ENCODE results near the gene XRN1. TPM values are rescaled to one million over a fixed set of nuclear protein-coding genes. Genes with fewer than 3 reads are reported as not detected.
"Not testable (repeated sequence)": the region's sequence is repeated elsewhere in the genome, so short reads cannot be mapped to it uniquely, and the experiment has no call there.

XRN1 gene, protein sequence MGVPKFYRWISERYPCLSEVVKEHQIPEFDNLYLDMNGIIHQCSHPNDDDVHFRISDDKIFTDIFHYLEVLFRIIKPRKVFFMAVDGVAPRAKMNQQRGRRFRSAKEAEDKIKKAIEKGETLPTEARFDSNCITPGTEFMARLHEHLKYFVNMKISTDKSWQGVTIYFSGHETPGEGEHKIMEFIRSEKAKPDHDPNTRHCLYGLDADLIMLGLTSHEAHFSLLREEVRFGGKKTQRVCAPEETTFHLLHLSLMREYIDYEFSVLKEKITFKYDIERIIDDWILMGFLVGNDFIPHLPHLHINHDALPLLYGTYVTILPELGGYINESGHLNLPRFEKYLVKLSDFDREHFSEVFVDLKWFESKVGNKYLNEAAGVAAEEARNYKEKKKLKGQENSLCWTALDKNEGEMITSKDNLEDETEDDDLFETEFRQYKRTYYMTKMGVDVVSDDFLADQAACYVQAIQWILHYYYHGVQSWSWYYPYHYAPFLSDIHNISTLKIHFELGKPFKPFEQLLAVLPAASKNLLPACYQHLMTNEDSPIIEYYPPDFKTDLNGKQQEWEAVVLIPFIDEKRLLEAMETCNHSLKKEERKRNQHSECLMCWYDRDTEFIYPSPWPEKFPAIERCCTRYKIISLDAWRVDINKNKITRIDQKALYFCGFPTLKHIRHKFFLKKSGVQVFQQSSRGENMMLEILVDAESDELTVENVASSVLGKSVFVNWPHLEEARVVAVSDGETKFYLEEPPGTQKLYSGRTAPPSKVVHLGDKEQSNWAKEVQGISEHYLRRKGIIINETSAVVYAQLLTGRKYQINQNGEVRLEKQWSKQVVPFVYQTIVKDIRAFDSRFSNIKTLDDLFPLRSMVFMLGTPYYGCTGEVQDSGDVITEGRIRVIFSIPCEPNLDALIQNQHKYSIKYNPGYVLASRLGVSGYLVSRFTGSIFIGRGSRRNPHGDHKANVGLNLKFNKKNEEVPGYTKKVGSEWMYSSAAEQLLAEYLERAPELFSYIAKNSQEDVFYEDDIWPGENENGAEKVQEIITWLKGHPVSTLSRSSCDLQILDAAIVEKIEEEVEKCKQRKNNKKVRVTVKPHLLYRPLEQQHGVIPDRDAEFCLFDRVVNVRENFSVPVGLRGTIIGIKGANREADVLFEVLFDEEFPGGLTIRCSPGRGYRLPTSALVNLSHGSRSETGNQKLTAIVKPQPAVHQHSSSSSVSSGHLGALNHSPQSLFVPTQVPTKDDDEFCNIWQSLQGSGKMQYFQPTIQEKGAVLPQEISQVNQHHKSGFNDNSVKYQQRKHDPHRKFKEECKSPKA (N-terminal part only)
- polyA plus RNA-seq (ENCODE audit: insufficient read length), result 35.7 TPM
- long read RNA-seq, donor 1, partial matches to known transcripts, result 0 of 1 reads
- long read RNA-seq, donor 1, other reads (novel, unspliced or antisense), result 0 of 1 reads
- long read RNA-seq, donor 2, partial matches to known transcripts, result 0 of 1 reads
- long read RNA-seq, donor 2, other reads (novel, unspliced or antisense), result 0 of 1 reads
- long read RNA-seq, donor 3, partial matches to known transcripts, result 7 of 7 reads
- long read RNA-seq, donor 3, other reads (novel, unspliced or antisense), result 0 of 7 reads
- long read RNA-seq, donor 4, result 0 reads
- long read RNA-seq, donor 5, partial matches to known transcripts, result 0 of 1 reads
- long read RNA-seq, donor 5, other reads (novel, unspliced or antisense), result 0 of 1 reads
- long read RNA-seq, donor 6, partial matches to known transcripts, result 0 of 1 reads
- long read RNA-seq, donor 6, other reads (novel, unspliced or antisense), result 0 of 1 reads
- long read RNA-seq, donor 7, partial matches to known transcripts, result 6 of 6 reads
- long read RNA-seq, donor 7, other reads (novel, unspliced or antisense), result 0 of 6 reads
- long read RNA-seq, donor 8, result 0 reads

DNA sequence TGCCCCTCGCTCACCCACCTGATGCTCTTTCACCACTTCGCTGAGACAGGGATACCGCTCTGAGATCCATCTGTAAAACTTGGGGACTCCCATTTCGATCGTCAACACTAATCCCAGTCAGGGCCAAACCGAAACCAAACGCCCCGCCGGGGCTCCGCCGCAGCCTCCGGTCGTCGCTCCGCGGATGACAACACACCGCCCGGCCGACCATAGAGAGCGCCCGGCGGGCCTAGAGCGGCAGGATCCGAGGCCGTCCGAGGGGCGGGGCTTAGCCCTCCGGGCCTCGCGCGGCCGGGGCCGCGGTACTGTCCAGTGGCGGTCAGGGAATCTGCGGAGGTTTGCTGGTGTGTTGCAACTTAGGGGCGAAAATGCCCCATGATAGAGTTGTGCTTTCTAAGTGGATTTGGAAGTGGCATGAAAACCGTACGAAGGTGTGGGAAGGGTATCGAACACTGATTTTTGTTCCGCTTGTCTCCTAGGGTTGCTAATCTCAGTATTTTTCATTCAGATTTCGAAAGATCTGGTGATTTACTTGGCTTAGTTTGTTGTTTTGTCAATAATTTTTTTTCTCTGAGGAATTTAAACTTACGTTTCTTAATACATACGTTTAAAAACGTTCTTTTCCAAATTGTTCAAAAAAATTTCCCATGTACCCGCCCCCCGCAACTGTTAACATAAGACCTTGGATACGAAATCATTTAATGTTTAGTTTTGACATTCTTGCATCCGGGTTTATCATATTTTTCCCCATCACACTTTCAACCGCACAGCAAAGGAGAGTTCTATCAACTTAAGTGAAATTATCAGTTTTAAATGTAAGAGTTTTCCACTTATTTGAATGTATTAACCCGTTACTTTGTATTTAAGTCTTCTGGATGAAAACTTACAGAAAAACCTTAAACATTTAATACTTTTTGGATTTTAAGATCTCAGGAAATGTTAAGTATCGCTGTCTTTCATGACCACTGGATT is at the start of gene XRN1:
Gene XRN1 (minus strand): TSS at position 186 of the 972 bp plus-strand sequence. CDS start 93 bp downstream, at position 93.
- peak; percentile 94 for DNase-seq

DNA sequence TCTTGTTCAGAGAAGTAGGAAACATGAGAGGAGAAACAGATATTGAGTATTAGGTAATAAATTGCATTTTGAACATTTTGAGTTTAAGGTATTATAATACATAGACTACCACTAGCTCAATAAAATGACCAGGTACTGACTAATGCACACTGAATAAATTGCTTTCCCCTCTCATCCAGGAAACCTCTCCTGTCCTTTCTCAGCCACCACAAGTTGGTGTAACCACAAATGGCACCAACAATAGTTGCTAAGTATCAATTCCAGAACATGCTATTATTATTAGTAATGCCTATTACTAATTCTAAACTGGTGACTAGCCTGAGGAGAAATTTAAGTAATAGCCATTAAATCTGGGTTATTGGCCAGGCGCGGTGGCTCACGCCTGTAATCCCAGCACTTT is 47.3 kb upstream of the XRN1 start:
- no peak for DNase-seq

DNA sequence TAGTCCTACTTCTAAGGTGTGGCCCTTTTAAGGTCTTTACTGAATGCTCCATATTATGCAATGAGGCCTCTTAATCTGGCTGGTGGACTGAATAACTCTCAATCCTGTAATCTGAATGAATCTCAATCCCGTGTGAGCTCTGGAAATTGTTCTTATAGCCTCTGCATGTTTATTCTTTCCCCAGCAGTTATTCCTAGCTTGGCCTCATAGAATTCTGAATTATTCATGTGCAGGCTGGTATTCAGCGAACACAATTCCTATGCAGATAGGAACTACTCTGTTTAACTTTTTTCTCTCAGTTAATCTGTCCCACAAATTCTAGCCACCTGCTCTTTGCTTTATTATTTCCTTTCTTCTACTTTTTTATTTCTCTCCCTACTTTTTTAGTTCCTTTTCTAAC is 44.3 kb upstream of the XRN1 start:
- DNase-seq, result no peak

DNA sequence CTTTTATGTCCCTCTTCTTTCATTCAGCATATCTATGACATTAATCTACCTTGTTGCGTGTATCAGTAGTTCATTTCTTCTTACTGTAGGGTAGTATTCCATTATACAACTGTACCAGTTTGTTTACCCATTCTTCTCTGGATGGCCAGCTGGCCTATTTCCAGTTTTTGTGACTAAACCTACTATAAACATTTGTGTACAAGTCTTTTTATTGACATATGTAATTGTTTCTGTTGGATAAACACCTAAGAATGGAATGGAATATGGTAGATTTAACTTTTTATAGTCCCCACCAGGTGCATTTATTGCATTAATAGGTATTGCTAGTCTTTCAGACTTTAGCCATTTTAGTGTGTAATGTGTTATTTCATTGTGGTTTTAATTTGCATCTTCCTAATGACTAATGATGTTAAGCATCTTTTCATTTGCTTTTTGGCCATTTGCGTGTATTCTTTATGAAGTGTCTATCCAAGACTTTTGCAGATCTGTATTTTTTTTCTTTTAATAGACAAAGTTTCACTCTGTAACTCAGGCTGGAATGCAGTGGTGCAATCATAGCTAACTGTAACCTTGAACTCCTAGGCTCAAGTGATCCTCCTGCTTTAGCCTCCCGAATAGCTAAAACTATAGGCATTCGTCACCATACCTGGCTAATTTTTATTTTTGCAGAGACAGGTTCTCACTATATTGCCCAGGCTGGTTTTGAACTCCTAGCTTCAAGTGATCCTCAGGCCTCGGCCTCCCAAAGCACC is 41.9 kb upstream of the XRN1 start:
- DNase-seq, result no peak

DNA sequence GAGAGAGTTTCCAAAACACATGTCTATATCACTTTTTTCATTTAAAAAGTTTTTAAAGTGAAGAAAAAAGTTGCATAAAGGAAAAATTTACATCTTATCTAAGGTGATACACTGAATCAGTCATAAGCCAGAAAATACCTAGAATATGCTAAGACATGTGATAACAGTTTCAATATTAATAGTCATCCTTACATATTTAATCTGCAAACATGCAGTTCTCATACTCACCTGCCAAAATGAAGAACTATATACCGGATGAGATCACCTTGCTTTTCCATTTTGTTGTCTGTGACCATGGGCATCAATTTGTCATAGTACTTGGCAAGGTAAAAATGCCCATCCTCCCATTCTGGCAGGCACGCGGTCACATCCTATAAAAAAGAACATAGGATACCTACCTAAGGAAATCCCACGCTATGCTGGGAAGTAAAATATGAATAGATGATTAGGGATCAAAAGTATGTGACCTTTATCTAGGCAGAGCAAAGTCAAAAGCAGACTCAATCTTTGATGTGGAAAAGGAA is 37.1 kb upstream of the XRN1 start:
- DNase-seq, result no peak

- no peak for DNase-seq
These were observed 33.4 kb upstream of the XRN1 start for GRCh38 chr3:142481196-142481595.

GRCh38 chr3:142470826-142471225 is 23.0 kb upstream of the XRN1 start:
- DNase-seq, result no peak

DNA sequence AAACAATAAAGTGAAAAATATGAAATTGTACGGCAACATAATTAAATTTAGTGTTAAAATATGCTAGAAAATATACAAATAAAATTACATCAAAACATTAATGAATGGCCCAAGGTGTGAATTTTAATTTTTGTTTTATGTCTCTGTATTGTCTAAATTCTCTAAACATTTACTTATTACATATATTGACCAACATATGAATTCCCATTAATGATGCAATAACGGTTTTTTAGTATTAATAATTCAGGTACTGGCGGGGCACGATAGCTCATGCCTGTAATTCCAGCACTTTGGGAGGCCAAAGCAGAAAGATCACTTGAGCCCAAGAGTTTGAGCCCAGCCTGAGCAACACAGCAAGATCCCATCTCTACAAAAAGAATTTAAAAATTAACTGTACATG is 20.6 kb upstream of the XRN1 start:
- DNase-seq, result no peak

DNA sequence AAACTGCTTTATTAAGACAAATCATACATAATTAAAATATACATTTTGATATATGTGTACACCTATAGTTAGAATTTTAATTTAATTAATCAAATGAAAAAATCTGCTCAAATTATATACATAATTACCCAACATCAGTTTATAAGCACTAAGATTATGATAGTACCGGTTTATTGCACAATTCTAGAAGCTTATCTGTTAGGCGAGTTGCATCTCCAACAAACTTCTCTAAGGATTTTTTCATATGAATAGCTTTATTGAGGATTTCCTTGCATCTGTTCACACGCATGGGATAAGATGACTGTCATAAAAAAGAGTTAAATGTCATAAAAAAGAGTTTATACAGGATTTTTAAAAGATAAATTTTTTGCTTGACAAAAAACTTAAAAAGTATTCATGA is 19.9 kb upstream of the XRN1 start:
- no peak for DNase-seq

- no peak for DNase-seq
These were observed 12.9 kb upstream of the XRN1 start for GRCh38 chr3:142460689-142461088.

- no peak for DNase-seq
These were observed 12.1 kb upstream of the XRN1 start for GRCh38 chr3:142459929-142460328.

DNA sequence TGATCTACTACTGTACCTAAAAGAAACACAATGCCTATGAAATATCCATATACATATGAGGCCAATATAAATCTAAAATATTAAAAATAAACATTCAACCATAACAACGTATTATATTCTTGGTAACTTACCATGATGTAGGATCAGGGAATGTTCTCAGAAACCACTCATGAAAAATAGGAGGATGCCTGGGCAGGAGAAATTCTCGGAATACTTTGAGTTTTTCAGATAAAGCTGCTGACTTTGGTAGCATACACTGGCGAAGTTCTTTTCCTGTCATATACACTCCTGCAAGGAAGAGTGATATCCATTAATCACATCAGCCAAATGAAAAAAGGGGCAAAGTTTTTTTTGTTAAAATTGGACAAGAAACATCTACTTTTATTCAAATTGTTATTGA is 11.3 kb upstream of the XRN1 start:
- DNase-seq, result no peak

DNA sequence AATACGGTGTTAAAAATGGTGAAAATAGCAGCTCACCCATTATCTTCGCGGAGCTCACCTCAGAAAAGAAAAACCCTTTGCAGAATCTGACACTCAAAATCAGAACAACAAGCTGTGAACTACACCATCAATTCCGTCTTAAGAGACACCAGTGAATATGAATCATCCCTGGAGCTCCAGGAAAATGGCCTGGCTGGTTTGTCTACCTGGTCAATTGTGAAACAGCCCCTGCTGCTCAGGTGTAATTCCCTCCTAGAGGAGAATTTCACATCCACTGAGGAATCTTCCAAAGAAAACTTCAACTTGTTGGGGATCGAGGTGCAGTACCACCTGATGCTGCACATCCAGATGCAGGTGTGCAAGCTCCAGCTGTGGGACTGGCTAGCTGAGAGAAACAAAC is 3.0 kb upstream of the XRN1 start:
- no peak for DNase-seq

- DNase-seq, result no peak
These were observed 2.4 kb upstream of the XRN1 start for GRCh38 chr3:142450189-142450588.

GRCh38 chr3:142447301-142447851 is 461 bp downstream of the XRN1 start:
- DNase-seq, result peak; percentile 47

- no peak for DNase-seq
These were observed 2.0 kb downstream of the XRN1 start for GRCh38 chr3:142445816-142446254.

DNA sequence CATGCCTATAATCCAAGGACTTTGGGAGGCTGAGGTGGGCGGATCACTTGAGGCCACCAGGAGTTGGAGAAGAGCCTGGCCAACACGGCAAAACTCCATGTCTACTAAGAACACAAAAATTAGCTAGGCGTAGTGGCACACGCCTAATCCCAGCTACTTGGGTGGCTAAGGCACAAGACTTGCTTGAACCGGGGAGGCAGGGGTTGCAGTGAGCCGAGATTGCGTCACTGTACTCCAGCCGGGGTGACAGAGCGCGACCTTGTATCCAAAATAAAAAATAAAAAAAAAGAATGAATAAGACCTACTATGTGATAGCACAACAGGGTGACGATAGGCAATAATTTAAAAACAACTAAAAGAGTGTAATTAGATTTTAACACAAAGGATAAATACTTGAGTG is 3.5 kb downstream of the XRN1 start:
- no peak for DNase-seq

GRCh38 chr3:142443060-142443459 is 4.8 kb downstream of the XRN1 start:
- not testable (repeated sequence) for DNase-seq

All from left kidney (tissue), 8 donors.